A549 (cell line): ENCODE measurements around the gene CNTFR. TPM values are rescaled to one million over a fixed set of nuclear protein-coding genes. Genes with fewer than 3 reads are reported as not detected.
"Not testable (repeated sequence)": the region's sequence is repeated elsewhere in the genome, so short reads cannot be mapped to it uniquely, and the experiment has no call there.

Experiments
- ATAC-seq, 2 experiments: fragments of 200-7000 bp in 1 of 2; fragments of >200 bp in 1 of 2; cut with Nextera tagmentation in 1 of 2; cut with Tn5 transposase in 1 of 2; 3 replicates each; pipeline versions ENCODE4 v1.8.0 to v1.9.1; 2018 to 2020; ENCODE audit warnings: mild to moderate bottlenecking in 1 of 2, moderate library complexity in 1 of 2
- CTCF ChIA-PET: fragments of 300-600 bp; sonication (Branson Sonifier 250); formaldehyde crosslinking; extraction: SDS; loops from one replicate; lab custom pipeline; 2021; ENCODE audit warnings: antibody characterized with exemption, inconsistent platforms; lab: Yijun Ruan, JAX
- POLR2A ChIA-PET: fragments of 350-600 bp; formaldehyde crosslinking; extraction: SDS; loops from one replicate; lab custom pipeline; 2021; ENCODE audit warnings: antibody characterized with exemption, inconsistent platforms; lab: Yijun Ruan, JAX
- DNase-seq, 2 experiments: peaks; one replicate each; pipeline versions ENCODE4 v3.0.0 to v3.0.0-alpha.2; 2011 to 2016; ENCODE audit warnings: low read depth in 1 of 2, low spot score in 1 of 2
- FAIRE-seq: peaks from 2 replicates; lab custom pipeline; 2011; peaks lifted over from hg19 to GRCh38; lab: Jason Lieb, UNC
- H3K27ac ChIP-seq, 2 experiments: fragments of >200 bp; sonication (Bioruptor Twin); formaldehyde crosslinking; 3 replicates each; pipeline ENCODE4 v1.5.1; 2016 to 2017
- H3K4me1 ChIP-seq: fragments of >200 bp; sonication (Bioruptor Twin); formaldehyde crosslinking; 3 replicates; pipeline ENCODE4 v1.6.1; 2016
- H3K4me2 ChIP-seq: fragments of >200 bp; sonication (Bioruptor Twin); formaldehyde crosslinking; 3 replicates; pipeline ENCODE4 v1.6.1; 2016
- H3K4me3 ChIP-seq: fragments of >200 bp; sonication (Bioruptor Twin); formaldehyde crosslinking; 3 replicates; pipeline ENCODE4 v1.5.1; 2016
- H3K9me3 ChIP-seq: fragments of >200 bp; sonication (Bioruptor Twin); formaldehyde crosslinking; 3 replicates; pipeline ENCODE4 v1.6.1; 2016
- CHD4 ChIP-seq: fragments of 200-600 bp; sonication (generic); IDR thresholded peaks from 2 replicates; pipeline ENCODE4 v1.6.1; 2016; ENCODE audit warnings: antibody characterized with exemption, mild to moderate bottlenecking, borderline replicate concordance
- FOSB ChIP-seq: fragments of 250-450 bp; sonication (Bioruptor Pico); IDR thresholded peaks from 2 replicates; pipeline ENCODE4 v1.5.0; 2020; ENCODE audit warnings: mild to moderate bottlenecking, moderate library complexity
- KDM1A ChIP-seq: fragments of 200-600 bp; sonication (generic); IDR thresholded peaks from 2 replicates; pipeline ENCODE4 v1.6.1; 2016; ENCODE audit warnings: low read depth, mild to moderate bottlenecking
- KDM5A ChIP-seq: fragments of 200-600 bp; sonication (generic); IDR thresholded peaks from 2 replicates; pipeline ENCODE4 v1.6.1; 2016; ENCODE audit warnings: antibody characterized with exemption, mild to moderate bottlenecking
- MAZ ChIP-seq: fragments of 150-350 bp; IDR thresholded peaks from 2 replicates; pipeline ENCODE4 v1.6.1; 2014; ENCODE audit warnings: antibody characterized with exemption, low read depth, low read length, borderline replicate concordance
- PHF8 ChIP-seq: fragments of 200-600 bp; sonication (generic); IDR thresholded peaks from 2 replicates; pipeline ENCODE4 v1.6.1; 2016; ENCODE audit warnings: low read depth, mild to moderate bottlenecking, antibody characterized with exemption, moderate library complexity, borderline replicate concordance
- POLR2A ChIP-seq: IDR thresholded peaks from 2 replicates; pipeline ENCODE4 v1.6.1; 2012; ENCODE audit warnings: mild to moderate bottlenecking, low read length
- POLR2AphosphoS2 ChIP-seq: conservative IDR thresholded peaks from 2 replicates; pipeline ENCODE4 v1.6.1; 2012; ENCODE audit warnings: low read length, improper control_type of control experiment, inconsistent platforms
- RARB ChIP-seq: fragments of 250-450 bp; sonication (Bioruptor Pico); IDR thresholded peaks from 2 replicates; pipeline ENCODE4 v1.8.0; 2021; ENCODE audit warnings: mild to moderate bottlenecking, moderate library complexity
- RNF2 ChIP-seq: fragments of 200-600 bp; sonication (generic); IDR thresholded peaks from 2 replicates; pipeline ENCODE4 v1.6.1; 2016; ENCODE audit warnings: low read depth, mild to moderate bottlenecking, antibody characterized with exemption, moderate library complexity, borderline replicate concordance
- TFCP2L1 ChIP-seq: fragments of 250-450 bp; sonication (Bioruptor Pico); IDR thresholded peaks from 2 replicates; pipeline ENCODE4 v1.5.0; 2021; ENCODE audit warnings: mild to moderate bottlenecking
- TP53 ChIP-seq: fragments of 250-450 bp; sonication (Bioruptor Pico); IDR thresholded peaks from 2 replicates; pipeline ENCODE4 v1.5.0; 2021; ENCODE audit warnings: mild to moderate bottlenecking, moderate library complexity
- ZC3H11A ChIP-seq: fragments of 450-650 bp; IDR thresholded peaks from 2 replicates; pipeline ENCODE4 v1.6.1; 2014; ENCODE audit warnings: antibody characterized with exemption, mild to moderate bottlenecking
- ZFP36 ChIP-seq: fragments of 450-650 bp; IDR thresholded peaks from 2 replicates; pipeline ENCODE4 v1.6.1; 2014; ENCODE audit warnings: borderline replicate concordance; ENCODE audit not compliant: partially characterized antibody
- ZNF302 ChIP-seq: fragments of 250-450 bp; sonication (Bioruptor Pico); IDR thresholded peaks from 2 replicates; pipeline ENCODE4 v1.9.0; 2021; ENCODE audit warnings: inconsistent platforms, mild to moderate bottlenecking, moderate library complexity
- WGBS: methylation state at CpG from one replicate; pipeline ENCODE4 v1.1.6; 2017; ENCODE audit errors: missing lambda C conversion rate; 5-methylcytosine and 5-hydroxymethylcytosine counted together
- polyA plus RNA-seq, 4 experiments: library from polyadenylated mRNA; depleted of rRNA in 3 of 4; stranded (reverse); fragments of >200 nt; fragmentation: RNase III in 1 of 4; extraction: RNeasy Plus Mini Kit Qiagen cat#74134 plus additional on column Dnase treatment in 1 of 4; gene quantifications; 2 replicates in 3 of 4; 3 replicates in 1 of 4; pipeline ENCODE4 v1.2.3, GENCODE V29; 2011 to 2017
- TF ChIP-seq, protein P1 (sequence below): fragments of 450-650 bp; IDR thresholded peaks from 2 replicates; pipeline ENCODE4 v1.6.1; 2014; ENCODE audit warnings: antibody characterized with exemption
- TF ChIP-seq, protein P2 (sequence below): fragments of >200 bp; sonication (Bioruptor Twin); formaldehyde crosslinking; IDR thresholded peaks from 2 replicates; pipeline ENCODE4 v1.6.1; 2016
- TF ChIP-seq, protein P3 (sequence below): fragments of >200 bp; sonication (Bioruptor Twin); formaldehyde crosslinking; IDR thresholded peaks from 3 replicates; pipeline ENCODE4 v1.5.1; 2016
- TF ChIP-seq, protein P4 (sequence below): IDR thresholded peaks from 2 replicates; pipeline ENCODE4 v1.6.1; 2012

Gene CNTFR
- polyA plus RNA-seq, 2 of the 4 experiments (the other 2 are of a cell fraction), result 0.09 TPM; not detected in 1

DNA sequence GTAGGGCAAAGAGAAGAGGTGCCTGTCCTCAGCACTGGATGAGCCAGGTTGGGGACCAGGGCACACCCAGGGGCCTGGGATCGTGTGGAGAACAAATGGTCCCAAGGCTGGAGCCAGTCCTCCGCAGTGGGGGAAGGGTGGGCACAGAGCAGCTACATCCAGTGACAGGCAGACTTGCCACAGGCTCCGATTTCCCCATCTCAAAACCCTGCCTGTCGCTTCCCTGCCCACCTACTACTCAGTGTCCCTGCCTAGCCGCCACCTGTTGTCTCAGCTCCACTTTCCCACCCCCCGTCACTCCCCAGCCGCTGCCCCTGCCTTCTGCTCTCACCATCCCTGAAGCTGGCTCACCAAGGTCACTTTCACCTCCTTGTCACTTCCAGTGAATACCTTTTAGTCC, 52.8 kb downstream of the CNTFR start:
- peaks cover 12% of the 10 kb centered on the region; the same call in 2 of the 3 replicates for H3K9me3 ChIP-seq
- ATAC-seq (no peak), FAIRE-seq (no peak), DNase-seq (no peak)
- POLR2A ChIA-PET, result no interaction called here
- H3K4me1 ChIP-seq, result 0 out of 3 replicates have a peak, but pooled peaks cover 3% of the 10 kb centered on the region
- no peak overlapping the region for H3K4me2 ChIP-seq
- CTCF ChIA-PET, result interaction anchor here (1.5 to 4.3 kb wide), 3 partner anchors 11 to 55 kb away, joined by 4 to 36 read pairs (median 6); no protein-coding TSS in a partner anchor
- no peak overlapping the region for H3K27ac ChIP-seq
- no peak overlapping the region for H3K4me3 ChIP-seq
- TF ChIP-seq FOSB (CRISPR knock-in tag) (no peak), ZC3H11A (no peak), ZFP36 (no peak)
- WGBS, result 47% methylated on average over 7 of the region's 7 CpGs

DNA sequence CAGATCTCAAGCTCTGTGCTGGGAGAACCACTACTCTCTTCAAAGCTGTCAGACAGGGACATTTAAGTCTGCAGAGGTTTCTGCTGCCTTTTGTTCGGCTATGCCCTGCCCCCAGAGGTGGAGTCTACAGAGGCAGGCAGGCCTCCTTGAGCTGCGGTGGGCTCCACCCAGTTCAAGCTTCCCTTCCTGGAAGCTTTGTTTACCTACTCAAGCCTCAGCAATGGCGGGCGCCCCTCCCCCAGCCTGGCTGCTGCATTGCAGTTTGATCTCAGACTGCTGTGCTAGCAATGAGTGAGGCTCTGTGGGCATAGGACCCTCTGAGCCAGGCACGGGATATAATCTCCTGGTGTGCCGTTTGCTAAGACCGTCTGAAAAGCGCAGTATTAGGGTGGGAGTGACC, 57.5 kb downstream of the CNTFR start:
- H3K4me2 ChIP-seq, H3K27ac ChIP-seq, H3K4me1 ChIP-seq, ATAC-seq, POLR2A ChIA-PET, DNase-seq, H3K4me3 ChIP-seq, FAIRE-seq: not testable (repeated sequence)
- CTCF ChIA-PET, result interaction anchor here (1.0 to 4.2 kb wide), 5 partner anchors 16 to 128 kb away, joined by 3 to 16 read pairs (median 7); no protein-coding TSS in a partner anchor
- peaks cover 13% of the 10 kb centered on the region; the same call in 2 of the 3 replicates for H3K9me3 ChIP-seq
- WGBS, result 28% methylated on average over 7 of the region's 8 CpGs

DNA sequence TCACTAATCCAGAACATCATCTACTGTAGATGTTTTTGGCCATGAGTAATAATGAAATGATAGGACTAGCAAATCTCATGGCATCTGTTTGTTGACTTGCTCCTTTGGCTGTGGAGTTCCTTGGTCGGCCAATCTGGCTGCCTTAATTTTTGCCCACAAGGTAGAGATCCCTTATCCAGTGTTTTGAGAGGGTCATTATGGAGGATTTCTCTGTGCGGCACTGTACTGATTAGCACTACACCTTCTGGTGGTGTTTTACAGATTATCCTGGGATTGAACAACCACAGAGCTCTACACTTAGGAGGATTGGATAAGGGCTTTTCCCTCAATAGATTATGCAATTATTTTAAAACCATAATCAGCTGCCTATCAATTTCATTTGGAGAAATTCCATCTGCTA, 63.5 kb downstream of the CNTFR start:
- no peak for TF ChIP-seq PHF8
- TF ChIP-seq RNF2, result no peak
- TF ChIP-seq CHD4, result no peak
- no peak for TF ChIP-seq RARB (CRISPR knock-in tag)
- TF ChIP-seq ZNF302, result no peak
- TF ChIP-seq POLR2AphosphoS2, result no peak
- TF ChIP-seq, protein P1, sequence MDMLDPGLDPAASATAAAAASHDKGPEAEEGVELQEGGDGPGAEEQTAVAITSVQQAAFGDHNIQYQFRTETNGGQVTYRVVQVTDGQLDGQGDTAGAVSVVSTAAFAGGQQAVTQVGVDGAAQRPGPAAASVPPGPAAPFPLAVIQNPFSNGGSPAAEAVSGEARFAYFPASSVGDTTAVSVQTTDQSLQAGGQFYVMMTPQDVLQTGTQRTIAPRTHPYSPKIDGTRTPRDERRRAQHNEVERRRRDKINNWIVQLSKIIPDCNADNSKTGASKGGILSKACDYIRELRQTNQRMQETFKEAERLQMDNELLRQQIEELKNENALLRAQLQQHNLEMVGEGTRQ, result no peak
- no peak for TF ChIP-seq TFCP2L1 (CRISPR knock-in tag)
- TF ChIP-seq, protein P2, sequence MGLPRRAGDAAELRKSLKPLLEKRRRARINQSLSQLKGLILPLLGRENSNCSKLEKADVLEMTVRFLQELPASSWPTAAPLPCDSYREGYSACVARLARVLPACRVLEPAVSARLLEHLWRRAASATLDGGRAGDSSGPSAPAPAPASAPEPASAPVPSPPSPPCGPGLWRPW, result no peak
- no peak for TF ChIP-seq KDM5A
- TF ChIP-seq TP53, result no peak
- TF ChIP-seq, protein P3, sequence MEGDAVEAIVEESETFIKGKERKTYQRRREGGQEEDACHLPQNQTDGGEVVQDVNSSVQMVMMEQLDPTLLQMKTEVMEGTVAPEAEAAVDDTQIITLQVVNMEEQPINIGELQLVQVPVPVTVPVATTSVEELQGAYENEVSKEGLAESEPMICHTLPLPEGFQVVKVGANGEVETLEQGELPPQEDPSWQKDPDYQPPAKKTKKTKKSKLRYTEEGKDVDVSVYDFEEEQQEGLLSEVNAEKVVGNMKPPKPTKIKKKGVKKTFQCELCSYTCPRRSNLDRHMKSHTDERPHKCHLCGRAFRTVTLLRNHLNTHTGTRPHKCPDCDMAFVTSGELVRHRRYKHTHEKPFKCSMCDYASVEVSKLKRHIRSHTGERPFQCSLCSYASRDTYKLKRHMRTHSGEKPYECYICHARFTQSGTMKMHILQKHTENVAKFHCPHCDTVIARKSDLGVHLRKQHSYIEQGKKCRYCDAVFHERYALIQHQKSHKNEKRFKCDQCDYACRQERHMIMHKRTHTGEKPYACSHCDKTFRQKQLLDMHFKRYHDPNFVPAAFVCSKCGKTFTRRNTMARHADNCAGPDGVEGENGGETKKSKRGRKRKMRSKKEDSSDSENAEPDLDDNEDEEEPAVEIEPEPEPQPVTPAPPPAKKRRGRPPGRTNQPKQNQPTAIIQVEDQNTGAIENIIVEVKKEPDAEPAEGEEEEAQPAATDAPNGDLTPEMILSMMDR, result no peak
- TF ChIP-seq POLR2A, result no peak
- TF ChIP-seq MAZ, result no peak
- TF ChIP-seq KDM1A, result no peak
- TF ChIP-seq, protein P4, sequence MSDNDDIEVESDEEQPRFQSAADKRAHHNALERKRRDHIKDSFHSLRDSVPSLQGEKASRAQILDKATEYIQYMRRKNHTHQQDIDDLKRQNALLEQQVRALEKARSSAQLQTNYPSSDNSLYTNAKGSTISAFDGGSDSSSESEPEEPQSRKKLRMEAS, result no peak
- TF ChIP-seq ZFP36, result no peak
- TF ChIP-seq, all 56 proteins: peak for 0
- WGBS, result 50% methylated on average over 2 of the region's 2 CpGs
- Histone ChIP-seq H3K4me3 (no peak overlapping the region), H3K4me1 (peaks cover 8% of the 10 kb centered on the region; the same call in 2 of the 3 replicates), H3K27ac (no peak overlapping the region), H3K4me2 (no peak overlapping the region), H3K9me3 (no peaks in the 10 kb centered on the region)
- ATAC-seq (no peak), FAIRE-seq (no peak), DNase-seq (no peak)
- POLR2A ChIA-PET, result no interaction called here
- CTCF ChIA-PET, result interaction anchor here (1.1 kb wide), 1 partner anchor 66 kb away, joined by 3 read pairs; no protein-coding TSS in a partner anchor
